Small intestine (tissue), 7 donors: ENCODE measurements around the gene FPGT. TPM values are rescaled to one million over a fixed set of nuclear protein-coding genes. Genes with fewer than 3 reads are reported as not detected.

Experiments
- DNase-seq, 2 donors: peaks; one replicate each; pipeline versions ENCODE4 v3.0.0 to v3.0.0-alpha.2; 2013
- FAIRE-seq: peaks from 2 replicates; lab custom pipeline; 2012; peaks lifted over from hg19 to GRCh38; lab: Jason Lieb, UNC
- H3K27ac ChIP-seq, 3 donors: one replicate each; pipeline ENCODE4 v1.5.1; 2013; ENCODE audit warnings: low read length in 2 of 3, mild to moderate bottlenecking in 2 of 3, control low read depth in 1 of 3, inconsistent platforms in 1 of 3, low read depth in 1 of 3, moderate library complexity in 1 of 3
- H3K27me3 ChIP-seq, 3 donors: one replicate each; pipeline ENCODE4 v1.6.1; 2013; ENCODE audit warnings: low read length in 3 of 3, inconsistent platforms in 1 of 3; ENCODE audit not compliant: control insufficient read depth in 3 of 3, insufficient read depth in 3 of 3
- H3K36me3 ChIP-seq, 3 donors: one replicate each; pipeline ENCODE4 v1.6.1; 2013; ENCODE audit warnings: low read length in 3 of 3, inconsistent platforms in 1 of 3, low read depth in 1 of 3, mild to moderate bottlenecking in 1 of 3, moderate library complexity in 1 of 3; ENCODE audit not compliant: control insufficient read depth in 3 of 3, insufficient read depth in 2 of 3
- H3K4me1 ChIP-seq, 3 donors: one replicate each; pipeline ENCODE4 v1.6.1; 2013; ENCODE audit warnings: low read length in 2 of 3, inconsistent platforms in 1 of 3, low read depth in 1 of 3, mild to moderate bottlenecking in 1 of 3, moderate library complexity in 1 of 3; ENCODE audit not compliant: control insufficient read depth in 3 of 3, insufficient read depth in 2 of 3
- H3K4me3 ChIP-seq, 3 donors: one replicate each; pipeline ENCODE4 v1.5.1; 2013; ENCODE audit warnings: low read length in 3 of 3, control low read depth in 1 of 3, inconsistent platforms in 1 of 3, low read depth in 1 of 3, mild to moderate bottlenecking in 1 of 3, moderate library complexity in 1 of 3
- H3K9me3 ChIP-seq, 2 donors: one replicate each; pipeline ENCODE4 v1.6.1; 2013; ENCODE audit warnings: low read depth in 1 of 2, low read length in 1 of 2; ENCODE audit not compliant: control insufficient read depth in 2 of 2, insufficient read depth in 1 of 2
- whole genome bisulfite sequencing, 3 donors: extraction: QIAGEN DNeasy Blood & Tissue Kit; methylation state at CpG; one replicate each; pipeline ENCODE4 v1.1.7; 2013; 5-methylcytosine and 5-hydroxymethylcytosine counted together
- polyA plus RNA-seq, 4 donors: library from polyadenylated mRNA; stranded (reverse) in 3 of 4; unstranded in 1 of 4; fragments of 200-250 nt in 3 of 4; fragments of 120-200 nt in 1 of 4; gene quantifications; one replicate each; pipeline versions ENCODE4 v1.2.1 to v1.2.3, GENCODE V29; 2013
- donor health status: healthy with polysubstance abuse.
- donor health status: control.
- donor health status: control.
- donor health status: Bipolar disorder and iron deficiency.
- donor health status: healthy.

FPGT gene
- polyA plus RNA-seq, 4 donors: 6.8 to 21.8 (median 10.8) TPM

GRCh38 chr1:74197255-74197654 is 787 bp upstream of the FPGT start:
- Histone ChIP-seq H3K4me1 (no peaks in the 10 kb centered on the region), H3K36me3 (peaks cover 0 to 2% (median 0%) of the 10 kb centered on the region in 3 donors), H3K27ac (peak overlapping the region in 1 of 3 donors; percentile 54), H3K27me3 (no peaks in the 10 kb centered on the region), H3K9me3 (no peaks in the 10 kb centered on the region), H3K4me3 (peak overlapping the region in 2 of 3 donors; percentile 68 to 74)
- WGBS, 3 donors: 68 to 81% (median 80%) methylated on average over 5 of the region's 5 CpGs
- DNase-seq (no peak), FAIRE-seq (no peak)

GRCh38 chr1:74199504-74199903 is 1.5 kb downstream of the FPGT start:
- peaks cover 1 to 6% (median 2%) of the 10 kb centered on the region in 3 donors for H3K36me3 ChIP-seq
- H3K27ac ChIP-seq: no peak overlapping the region
- no peaks in the 10 kb centered on the region for H3K4me1 ChIP-seq
- no peaks in the 10 kb centered on the region for H3K9me3 ChIP-seq
- no peak overlapping the region for H3K4me3 ChIP-seq
- FAIRE-seq (no peak), DNase-seq (no peak)
- H3K27me3 ChIP-seq: no peaks in the 10 kb centered on the region
- WGBS, 3 donors: 77 to 89% (median 84%) methylated on average over 5 of the region's 5 CpGs

DNA sequence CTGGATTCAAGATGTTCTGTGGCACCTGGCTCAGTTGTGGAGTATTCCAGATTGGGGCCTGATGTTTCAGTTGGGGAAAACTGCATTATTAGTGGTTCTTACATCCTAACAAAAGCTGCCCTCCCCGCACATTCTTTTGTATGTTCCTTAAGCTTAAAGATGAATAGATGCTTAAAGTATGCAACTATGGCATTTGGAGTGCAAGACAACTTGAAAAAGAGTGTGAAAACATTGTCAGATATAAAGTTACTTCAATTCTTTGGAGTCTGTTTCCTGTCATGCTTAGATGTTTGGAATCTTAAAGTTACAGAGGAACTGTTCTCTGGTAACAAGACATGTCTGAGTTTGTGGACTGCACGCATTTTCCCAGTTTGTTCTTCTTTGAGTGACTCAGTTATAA is 7.2 kb downstream of the FPGT start:
- Histone ChIP-seq H3K9me3 (no peaks in the 10 kb centered on the region), H3K27ac (no peak overlapping the region), H3K4me3 (no peak overlapping the region), H3K36me3 (peaks cover 2 to 10% (median 6%) of the 10 kb centered on the region in 3 donors), H3K4me1 (no peaks in the 10 kb centered on the region), H3K27me3 (no peaks in the 10 kb centered on the region)
- FAIRE-seq (no peak), DNase-seq (no peak)
- 88 to 95% (median 95%) methylated on average over 2 of the region's 2 CpGs for WGBS, 3 donors

- DNase-seq: no peak
- Histone ChIP-seq H3K4me3 (no peak overlapping the region), H3K27me3 (no peaks in the 10 kb centered on the region), H3K27ac (no peak overlapping the region), H3K9me3 (no peaks in the 10 kb centered on the region), H3K4me1 (no peaks in the 10 kb centered on the region), H3K36me3 (no peaks in the 10 kb centered on the region)
- WGBS, 3 donors: 89 to 97% (median 89%) methylated on average over 1 of the region's 1 CpG
- no peak for FAIRE-seq
These were observed 17.2 kb downstream of the FPGT start for GRCh38 chr1:74215229-74215628.

DNA sequence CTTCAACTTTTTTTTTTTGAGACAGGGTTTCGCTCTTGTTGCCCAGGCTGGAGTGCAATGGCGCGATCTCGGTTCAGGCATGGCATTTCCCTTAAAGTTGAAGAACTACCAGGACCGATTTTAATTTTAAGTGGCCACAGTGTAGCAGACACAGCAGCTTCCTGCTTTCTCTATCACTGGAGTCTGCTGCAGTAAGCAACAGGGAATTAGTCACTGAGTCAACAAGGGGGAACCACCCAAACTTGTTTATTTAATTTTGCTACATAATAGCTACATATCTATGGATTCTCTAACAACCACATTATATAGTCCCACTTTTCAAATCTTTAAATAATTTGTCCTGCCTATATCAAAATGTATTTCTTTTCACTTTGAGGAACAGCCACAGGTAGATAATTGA is 24.7 kb downstream of the FPGT start:
- H3K9me3 ChIP-seq: peaks cover 0 to 3% of the 10 kb centered on the region in 2 donors
- H3K27me3 ChIP-seq: no peaks in the 10 kb centered on the region
- 92 to 96% (median 96%) methylated on average over 5 of the region's 5 CpGs for WGBS, 3 donors
- no peak overlapping the region for H3K27ac ChIP-seq
- DNase-seq (no peak), FAIRE-seq (no peak)
- H3K36me3 ChIP-seq: no peaks in the 10 kb centered on the region
- no peaks in the 10 kb centered on the region for H3K4me1 ChIP-seq
- no peak overlapping the region for H3K4me3 ChIP-seq

DNA sequence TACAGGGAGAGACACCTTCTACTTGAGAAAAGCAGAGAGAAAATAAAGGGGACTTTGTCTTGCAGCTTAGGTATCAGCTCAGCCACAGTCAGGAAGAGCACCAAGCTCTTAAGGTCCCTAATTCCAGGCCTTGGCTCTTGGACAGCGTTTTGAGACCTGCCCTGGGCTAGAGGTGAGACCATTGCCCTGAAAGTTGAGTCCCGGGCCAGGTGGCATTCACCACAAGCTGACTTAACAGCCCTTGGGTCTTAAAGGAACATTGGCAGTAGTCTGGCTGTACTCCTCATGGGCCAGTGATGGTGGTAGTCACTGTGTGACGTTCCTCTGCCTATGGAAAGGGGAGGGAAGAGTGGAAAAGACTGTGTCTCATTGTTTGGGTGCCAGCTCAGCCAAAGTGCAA is 25.4 kb downstream of the FPGT start:
- Histone ChIP-seq H3K4me3 (no peak overlapping the region), H3K27ac (no peak overlapping the region), H3K9me3 (peaks cover 0 to 3% of the 10 kb centered on the region in 2 donors), H3K4me1 (no peaks in the 10 kb centered on the region), H3K27me3 (no peaks in the 10 kb centered on the region), H3K36me3 (no peaks in the 10 kb centered on the region)
- FAIRE-seq: no peak
- no peak for DNase-seq
- 54 to 71% (median 68%) methylated on average over 3 of the region's 3 CpGs for WGBS, 3 donors

GRCh38 chr1:74235153-74235552 is 37.1 kb downstream of the FPGT start, which contains the start of gene TNNI3K:
TSS of gene TNNI3K (plus strand) at chr1:74235387. CDS start at chr1:74235452, 65 bp downstream.
- no peak for FAIRE-seq
- H3K27ac ChIP-seq: no peak within 1 kb of the TSS
- H3K27me3 ChIP-seq: no peaks in the 10 kb centered on the region
- H3K9me3 ChIP-seq: no peaks in the 10 kb centered on the region
- H3K4me3 ChIP-seq: no peak within 1 kb of the TSS
- WGBS, 3 donors: 64 to 76% (median 70%) methylated on average over 2 of the region's 2 CpGs
- H3K4me1 ChIP-seq: no peaks in the 10 kb centered on the region
- H3K36me3 ChIP-seq: no peaks in the 10 kb centered on the region
- DNase-seq: no peak

DNA sequence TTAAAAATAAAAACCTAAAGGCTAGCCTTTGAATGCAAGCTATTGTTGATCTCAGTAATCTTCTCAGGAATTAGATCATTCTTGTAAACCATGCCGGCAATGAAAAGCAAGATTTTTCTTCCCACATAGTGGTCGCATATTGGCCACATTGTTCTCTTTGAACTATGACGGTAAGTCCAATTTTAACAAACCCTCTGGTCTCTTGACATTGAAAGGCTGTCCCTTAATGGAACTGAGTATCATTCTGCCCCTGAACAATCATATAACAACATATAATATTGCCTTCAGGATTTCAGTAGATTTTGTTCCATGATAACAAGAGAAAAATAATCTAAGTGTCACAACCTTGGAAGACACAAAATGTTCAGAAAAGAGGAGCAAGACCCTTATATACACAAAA is 38.4 kb downstream of the FPGT start:
- no peaks in the 10 kb centered on the region for H3K36me3 ChIP-seq
- H3K4me1 ChIP-seq: no peaks in the 10 kb centered on the region
- DNase-seq: no peak
- H3K27ac ChIP-seq: no peak overlapping the region
- no peak overlapping the region for H3K4me3 ChIP-seq
- 93 to 95% (median 94%) methylated on average over 3 of the region's 3 CpGs for WGBS, 3 donors
- H3K9me3 ChIP-seq: no peaks in the 10 kb centered on the region
- H3K27me3 ChIP-seq: no peaks in the 10 kb centered on the region
- FAIRE-seq: no peak

GRCh38 chr1:74237035-74237434 is 39.0 kb downstream of the FPGT start:
- WGBS, 3 donors: 73 to 81% (median 75%) methylated on average over 1 of the region's 1 CpG
- Histone ChIP-seq H3K4me1 (no peaks in the 10 kb centered on the region), H3K27ac (no peak overlapping the region), H3K36me3 (no peaks in the 10 kb centered on the region), H3K27me3 (no peaks in the 10 kb centered on the region), H3K9me3 (no peaks in the 10 kb centered on the region), H3K4me3 (no peak overlapping the region)
- no peak for FAIRE-seq
- no peak for DNase-seq
